HG03432 (cell line): ENCODE measurements around the gene HBE1.
"Not testable (repeated sequence)": the region's sequence is repeated elsewhere in the genome, so short reads cannot be mapped to it uniquely, and the experiment has no call there.

Source experiments
- ATAC-seq: cut with Tn5 transposase; IDR thresholded peaks from one replicate; pipeline ENCODE4 v1.9.1; 2021; ENCODE audit warnings: mild to moderate bottlenecking, moderate library complexity; ENCODE audit not compliant: unreplicated experiment

Gene HBE1

GRCh38 chr11:5254023-5254422 lies 15.7 kb downstream of the HBE1 start:
- ATAC-seq: not testable (repeated sequence)

- ATAC-seq: not testable (repeated sequence)
Observed at GRCh38 chr11:5253440-5253839, 16.3 kb downstream of the HBE1 start.

- no peak for ATAC-seq
Observed at GRCh38 chr11:5252919-5253265, 16.9 kb downstream of the HBE1 start.

- no peak for ATAC-seq
Observed at GRCh38 chr11:5252192-5252918, 17.4 kb downstream of the HBE1 start.

GRCh38 chr11:5251746-5252145 lies 18.0 kb downstream of the HBE1 start:
- ATAC-seq: no peak

- no peak for ATAC-seq
Observed at GRCh38 chr11:5250543-5251204, 19.1 kb downstream of the HBE1 start.

GRCh38 chr11:5249807-5250396 lies 19.8 kb downstream of the HBE1 start, which contains the start of gene HBG1:
Gene HBG1, minus strand, starts transcription at chr11:5249857. Its CDS starts 53 bp downstream, at chr11:5249804.
- not testable (repeated sequence) for ATAC-seq

GRCh38 chr11:5248498-5248897 lies 21.2 kb downstream of the HBE1 start:
- ATAC-seq: not testable (repeated sequence)

GRCh38 chr11:5247472-5248192 lies 22.1 kb downstream of the HBE1 start:
- no peak for ATAC-seq

GRCh38 chr11:5246772-5247471 lies 22.8 kb downstream of the HBE1 start:
- ATAC-seq: no peak

- no peak for ATAC-seq
Observed at GRCh38 chr11:5245155-5245554, 24.6 kb downstream of the HBE1 start.

- no peak for ATAC-seq
Observed at GRCh38 chr11:5243816-5244180, 25.9 kb downstream of the HBE1 start.

- peak; percentile 78 for ATAC-seq
Observed at GRCh38 chr11:5242933-5243815, 26.6 kb downstream of the HBE1 start.

- no peak for ATAC-seq
Observed at GRCh38 chr11:5242208-5242607, 27.5 kb downstream of the HBE1 start.

- ATAC-seq: no peak
Observed at GRCh38 chr11:5241458-5241857, 28.3 kb downstream of the HBE1 start.

- ATAC-seq: no peak
Observed at GRCh38 chr11:5240458-5240857, 29.3 kb downstream of the HBE1 start.

GRCh38 chr11:5240056-5240455 lies 29.7 kb downstream of the HBE1 start:
- no peak for ATAC-seq

GRCh38 chr11:5239046-5239445 lies 30.7 kb downstream of the HBE1 start:
- ATAC-seq: no peak

- no peak for ATAC-seq
Observed at GRCh38 chr11:5238486-5238885, 31.3 kb downstream of the HBE1 start.

GRCh38 chr11:5237420-5237819 lies 32.3 kb downstream of the HBE1 start:
- ATAC-seq: no peak
